Activated CD8-positive, alpha-beta T cell treated with anti-CD3 and anti-CD28 coated beads for 36 hours (primary cell): ENCODE data around the gene FRMD1. TPM values are rescaled to one million over a fixed set of nuclear protein-coding genes. Genes with fewer than 3 reads are reported as not detected.

Source experiments
- ATAC-seq: fragments of 200-7000 bp; cut with Tn5 transposase; one replicate; pipeline ENCODE4 v1.10.0; 2021; ENCODE audit warnings: mild to moderate bottlenecking, moderate library complexity
- CTCF ChIA-PET: fragments of 350-600 bp; sonication (Branson Sonifier 250); formaldehyde crosslinking; loops from one replicate; lab custom pipeline; 2021; ENCODE audit warnings: antibody characterized with exemption; lab: Charles Lee
- POLR2A ChIA-PET: fragments of 350-600 bp; sonication (Branson Sonifier 250); formaldehyde crosslinking; loops from one replicate; lab custom pipeline; 2021; ENCODE audit warnings: antibody characterized with exemption; lab: Charles Lee
- DNase-seq: peaks from one replicate; pipeline ENCODE4 v3.0.0-alpha.2; 2020
- H3K27ac Mint-ChIP-seq: one replicate; pipeline ENCODE4 v1.8.0; 2021; ENCODE audit warnings: mild to moderate bottlenecking, mixed read lengths
- H3K27me3 Mint-ChIP-seq: one replicate; pipeline ENCODE4 v1.8.0; 2021; ENCODE audit warnings: mixed read lengths
- H3K36me3 Mint-ChIP-seq: one replicate; pipeline ENCODE4 v1.8.0; 2021; ENCODE audit warnings: low read depth, mixed read lengths
- H3K4me1 Mint-ChIP-seq: one replicate; pipeline ENCODE4 v1.8.0; 2021; ENCODE audit warnings: low read depth, mixed read lengths
- H3K4me3 Mint-ChIP-seq: one replicate; pipeline ENCODE4 v1.8.0; 2021; ENCODE audit warnings: mild to moderate bottlenecking, moderate library complexity, mixed read lengths
- H3K9me3 Mint-ChIP-seq: one replicate; pipeline ENCODE4 v1.8.0; 2021; ENCODE audit warnings: mixed read lengths
- CTCF ChIP-seq: fragments of 200-600 bp; IDR thresholded peaks from one replicate; pipeline ENCODE4 v1.8.0; 2022; ENCODE audit warnings: antibody characterized with exemption, mild to moderate bottlenecking
- intact Hi-C: fragments of 100-400 bp; cut with micrococcal nuclease; formaldehyde crosslinking; loops from one replicate; pipeline ENCODE4 v1.10.0; 2022
- total RNA-seq, 2 experiments: library from RNA; stranded (reverse); gene quantifications; one replicate each; pipeline ENCODE4 v1.2.3, GENCODE V29; 2021

FRMD1 gene
- total RNA-seq, 2 experiments from 2014 or later = not detected

GRCh38 chr6:168098431-168098861 is 19.4 kb upstream of the FRMD1 start:
- no peak for ATAC-seq
- CTCF ChIA-PET = no interaction called here

GRCh38 chr6:168097621-168098430 is 18.8 kb upstream of the FRMD1 start:
- Mint-ChIP-seq H3K27ac (no peak overlapping the region), H3K4me1 (no peaks in the 10 kb centered on the region), H3K27me3 (peaks cover 18% of the 10 kb centered on the region), H3K36me3 (no peaks in the 10 kb centered on the region), H3K4me3 (no peak overlapping the region), H3K9me3 (peaks cover 2% of the 10 kb centered on the region)
- CTCF ChIA-PET = no interaction called here
- ATAC-seq (no peak), DNase-seq (no peak)
- intact Hi-C loops = no loop called here
- no peak for TF ChIP-seq CTCF
- POLR2A ChIA-PET = no interaction called here

More at GRCh38 chr6:168098431-168098861, 19.4 kb upstream of the FRMD1 start:
- Mint-ChIP-seq H3K27ac (no peak overlapping the region), H3K27me3 (peaks cover 23% of the 10 kb centered on the region), H3K4me3 (no peak overlapping the region), H3K4me1 (no peaks in the 10 kb centered on the region), H3K9me3 (no peaks in the 10 kb centered on the region), H3K36me3 (no peaks in the 10 kb centered on the region)
- POLR2A ChIA-PET = no interaction called here
- intact Hi-C loops = no loop called here
- DNase-seq = no peak
- no peak for TF ChIP-seq CTCF

- no peaks in the 10 kb centered on the region for H3K36me3 Mint-ChIP-seq
- H3K27ac Mint-ChIP-seq = no peak overlapping the region
- ChIA-PET POLR2A (no interaction called here), CTCF (no interaction called here)
- H3K9me3 Mint-ChIP-seq = peaks cover 3% of the 10 kb centered on the region
- intact Hi-C loops = no loop called here
- peaks cover 12% of the 10 kb centered on the region for H3K27me3 Mint-ChIP-seq
- ATAC-seq (no peak), DNase-seq (no peak)
- H3K4me3 Mint-ChIP-seq = no peak overlapping the region
- no peaks in the 10 kb centered on the region for H3K4me1 Mint-ChIP-seq
- TF ChIP-seq CTCF = no peak
These were observed 18.2 kb upstream of the FRMD1 start for GRCh38 chr6:168097221-168097620.

- POLR2A ChIA-PET = no interaction called here
- Mint-ChIP-seq H3K27ac (no peak overlapping the region), H3K27me3 (peaks cover 7% of the 10 kb centered on the region), H3K36me3 (no peaks in the 10 kb centered on the region), H3K9me3 (peaks cover 3% of the 10 kb centered on the region), H3K4me1 (no peaks in the 10 kb centered on the region), H3K4me3 (no peak overlapping the region)
- DNase-seq = no peak
- ATAC-seq = no peak
- CTCF ChIA-PET = no interaction called here
- intact Hi-C loops = no loop called here
- TF ChIP-seq CTCF = no peak
These were observed 17.3 kb upstream of the FRMD1 start for GRCh38 chr6:168096271-168096764.

- CTCF ChIA-PET = no interaction called here
- H3K27ac Mint-ChIP-seq = no peak overlapping the region
- DNase-seq = no peak
- H3K9me3 Mint-ChIP-seq = peaks cover 3% of the 10 kb centered on the region
- no peaks in the 10 kb centered on the region for H3K4me1 Mint-ChIP-seq
- H3K36me3 Mint-ChIP-seq = no peaks in the 10 kb centered on the region
- H3K4me3 Mint-ChIP-seq = no peak overlapping the region
- intact Hi-C loops = no loop called here
- no peak for TF ChIP-seq CTCF
- POLR2A ChIA-PET = no interaction called here
- ATAC-seq = no peak
- peaks cover 7% of the 10 kb centered on the region for H3K27me3 Mint-ChIP-seq
These were observed 16.8 kb upstream of the FRMD1 start for GRCh38 chr6:168095716-168096250.
